GM18517 (cell line): ENCODE data around the gene SPDYE17.
"Not testable (repeated sequence)": the region's sequence is repeated elsewhere in the genome, so short reads cannot be mapped to it uniquely, and the experiment has no call there.

Source experiments
- ATAC-seq: cut with Tn5 transposase; IDR thresholded peaks from one replicate; pipeline ENCODE4 v1.9.1; 2021; ENCODE audit warnings: mild to moderate bottlenecking, moderate library complexity; ENCODE audit not compliant: unreplicated experiment

Gene SPDYE17, protein sequence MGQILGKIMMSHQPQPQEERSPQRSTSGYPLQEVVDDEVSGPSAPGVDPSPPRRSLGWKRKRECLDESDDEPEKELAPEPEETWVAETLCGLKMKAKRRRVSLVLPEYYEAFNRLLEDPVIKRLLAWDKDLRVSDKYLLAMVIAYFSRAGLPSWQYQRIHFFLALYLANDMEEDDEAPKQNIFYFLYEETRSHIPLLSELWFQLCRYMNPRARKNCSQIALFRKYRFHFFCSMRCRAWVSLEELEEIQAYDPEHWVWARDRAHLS

DNA sequence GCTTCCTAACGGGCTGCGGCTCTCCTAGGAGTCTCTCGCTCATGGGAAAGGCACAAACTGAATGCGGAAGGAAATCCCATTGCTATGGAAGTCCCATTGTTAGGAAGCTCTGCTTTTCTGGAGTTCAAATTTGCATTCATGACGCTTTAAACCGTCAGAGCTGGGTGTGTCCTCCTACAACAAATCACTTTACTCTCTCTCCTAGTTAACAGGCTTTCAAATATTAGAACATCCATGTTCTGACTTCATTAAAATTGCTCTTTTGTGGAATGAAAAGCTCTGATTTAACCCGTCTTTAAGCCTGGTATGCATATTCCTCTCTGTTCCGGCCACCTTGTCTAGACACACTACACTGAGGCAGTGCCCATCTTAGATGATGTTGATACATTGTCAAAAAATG is at the start of gene SPDYE17:
SPDYE17 (minus strand) TSS at position 101 of the 400 bp plus-strand sequence. CDS start 1,791 bp downstream, outside the sequence.
- not testable (repeated sequence) for ATAC-seq

DNA sequence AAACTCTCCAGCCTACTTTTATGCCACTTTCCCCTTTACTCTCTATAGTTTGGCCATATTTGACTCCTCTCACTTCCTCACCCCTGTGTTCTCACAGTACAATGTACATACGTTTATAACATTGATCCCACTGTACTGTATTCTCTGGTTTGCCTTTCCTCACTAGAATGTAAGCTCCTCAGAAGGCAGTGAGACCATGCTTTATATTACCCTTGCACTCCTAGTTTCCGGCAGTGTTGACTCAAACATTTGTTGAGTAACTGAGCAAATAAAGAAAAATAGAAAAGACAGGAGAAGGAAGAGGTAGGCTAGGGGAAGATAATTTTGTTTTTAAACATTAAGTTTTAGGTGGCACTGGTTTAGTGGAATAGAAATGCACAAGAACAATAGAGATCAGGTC is 48.1 kb upstream of the SPDYE17 start:
- not testable (repeated sequence) for ATAC-seq

- not testable (repeated sequence) for ATAC-seq
Observed at GRCh38 chr7:77079624-77080023, 47.5 kb upstream of the SPDYE17 start.

DNA sequence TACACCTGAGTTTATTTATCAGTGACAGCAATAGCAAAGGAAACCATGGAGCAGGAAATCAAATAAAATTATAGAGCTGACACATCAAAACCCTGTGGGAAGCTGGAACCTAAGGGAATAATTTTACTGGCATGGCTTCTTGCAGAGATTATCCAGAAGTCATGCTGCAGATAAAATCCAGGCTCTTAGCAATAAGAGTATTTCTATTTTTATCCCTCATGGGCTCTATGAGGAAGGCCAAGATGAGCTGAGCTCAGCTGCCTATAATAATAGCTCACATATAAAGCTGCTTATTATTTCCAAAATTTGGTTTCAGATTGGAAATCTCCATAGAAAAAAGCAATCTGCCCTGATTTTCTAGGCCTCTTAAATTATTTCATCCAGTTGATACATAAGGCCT is 47.0 kb upstream of the SPDYE17 start:
- ATAC-seq, result not testable (repeated sequence)

DNA sequence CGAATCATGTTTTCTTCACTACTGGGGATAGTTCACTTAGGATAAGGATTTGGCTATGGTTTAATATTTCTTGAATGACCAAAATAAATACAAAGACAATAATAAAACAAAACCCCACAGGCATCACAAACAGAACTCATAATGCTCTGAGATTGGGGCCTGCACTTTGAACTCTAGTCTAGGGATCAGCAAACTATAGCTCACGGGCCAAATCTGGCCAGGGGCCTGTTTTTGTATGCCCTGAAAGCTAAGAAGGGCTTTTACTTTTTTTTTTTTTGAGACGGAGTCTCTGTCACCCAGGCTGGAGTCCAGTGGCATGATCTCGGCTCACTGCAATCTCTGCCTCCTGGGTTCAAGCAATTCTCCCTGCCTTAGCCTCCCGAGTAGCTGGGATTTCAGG is 44.9 kb upstream of the SPDYE17 start:
- not testable (repeated sequence) for ATAC-seq

DNA sequence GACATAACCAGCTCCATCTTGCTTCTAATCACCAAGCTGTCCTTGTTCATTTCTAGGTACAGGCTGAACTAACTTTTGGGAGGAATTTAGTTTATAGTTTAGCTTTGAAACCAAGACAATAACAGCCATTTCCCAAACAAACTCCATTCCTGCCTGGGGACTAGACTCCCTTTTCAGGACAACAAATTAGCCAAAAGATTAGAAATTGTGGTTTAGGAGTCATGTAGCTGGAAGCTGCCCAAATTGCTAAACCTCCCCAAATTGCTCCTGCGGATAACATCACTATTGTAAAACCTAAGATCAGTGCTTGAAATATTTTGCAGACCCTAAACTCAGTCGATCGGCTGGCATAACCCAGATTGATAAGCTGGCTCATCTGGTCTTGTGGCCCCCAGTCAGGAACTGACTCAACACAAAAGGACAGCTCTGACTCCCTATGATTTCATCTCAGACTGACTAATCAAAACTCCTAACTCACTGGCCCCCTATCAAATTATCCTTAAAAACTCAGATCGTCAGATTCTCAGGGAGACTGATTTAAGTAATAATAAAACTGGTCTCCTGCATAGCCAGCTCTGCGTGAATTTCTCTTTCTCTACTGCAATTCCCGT is 42.7 kb upstream of the SPDYE17 start:
- not testable (repeated sequence) for ATAC-seq

DNA sequence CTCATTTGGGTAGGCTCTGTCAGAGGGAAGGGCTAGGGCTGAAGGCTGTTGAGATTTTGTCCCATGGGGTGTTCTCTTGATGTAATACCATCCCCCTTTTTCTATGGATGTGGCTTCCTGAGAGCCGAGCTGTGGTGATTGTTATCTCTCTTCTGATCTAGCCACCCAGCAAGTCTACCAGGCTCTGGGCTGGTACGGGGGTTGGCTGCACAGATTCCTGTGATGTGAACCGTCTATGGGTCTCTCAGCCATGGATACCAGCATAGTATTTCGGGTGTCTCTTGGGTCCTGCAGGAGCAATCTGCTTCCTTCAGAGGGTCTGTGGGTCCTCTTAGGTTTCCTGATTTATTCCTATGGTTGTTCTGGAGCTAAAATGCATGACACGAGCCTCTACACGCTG is 38.9 kb upstream of the SPDYE17 start:
- ATAC-seq, result not testable (repeated sequence)

DNA sequence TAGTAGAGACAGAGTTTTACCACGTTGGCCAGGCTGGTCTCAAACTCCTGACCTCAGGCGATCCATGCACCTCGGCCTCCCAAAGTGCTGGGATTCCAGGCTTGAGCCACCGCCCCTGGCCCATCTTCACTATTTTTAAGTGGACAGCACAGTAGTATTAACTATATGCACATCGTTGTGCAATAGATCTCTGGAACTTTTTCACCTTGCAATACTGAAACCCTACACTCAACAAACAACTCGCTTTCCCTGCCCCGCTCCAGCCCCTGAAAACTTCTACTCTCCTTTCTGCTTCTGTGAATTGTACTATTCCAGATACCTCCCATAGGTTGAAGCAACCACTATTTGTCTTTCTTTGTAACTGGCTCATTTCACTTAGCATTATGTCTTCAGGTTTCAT is 33.7 kb upstream of the SPDYE17 start:
- ATAC-seq, result not testable (repeated sequence)

DNA sequence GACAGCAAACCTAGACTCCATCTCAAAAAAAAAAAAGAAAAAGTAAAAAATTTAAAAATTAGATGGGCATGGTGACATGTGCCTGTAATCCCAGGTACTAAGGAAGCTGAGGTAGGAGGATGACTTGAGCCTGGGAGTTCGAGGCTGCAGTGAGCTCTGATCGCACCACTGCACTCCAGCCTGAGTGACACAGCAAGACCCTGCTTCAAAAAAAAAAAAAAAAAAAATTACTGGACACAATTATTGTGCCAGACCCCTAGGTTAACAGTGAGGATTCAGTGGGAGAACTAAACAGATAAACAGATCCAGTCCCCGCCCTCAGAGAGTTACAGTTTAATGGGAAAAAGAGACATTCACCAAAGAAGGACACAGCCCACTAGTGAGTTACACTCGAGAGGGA is 31.6 kb upstream of the SPDYE17 start:
- ATAC-seq, result not testable (repeated sequence)

GRCh38 chr7:77062557-77062956 is 30.4 kb upstream of the SPDYE17 start, which contains the start of gene SPDYE18:
TSS of gene SPDYE18 (minus strand) at chr7:77062558. CDS start at chr7:77060512, 2,046 bp downstream.
- ATAC-seq, result not testable (repeated sequence)

DNA sequence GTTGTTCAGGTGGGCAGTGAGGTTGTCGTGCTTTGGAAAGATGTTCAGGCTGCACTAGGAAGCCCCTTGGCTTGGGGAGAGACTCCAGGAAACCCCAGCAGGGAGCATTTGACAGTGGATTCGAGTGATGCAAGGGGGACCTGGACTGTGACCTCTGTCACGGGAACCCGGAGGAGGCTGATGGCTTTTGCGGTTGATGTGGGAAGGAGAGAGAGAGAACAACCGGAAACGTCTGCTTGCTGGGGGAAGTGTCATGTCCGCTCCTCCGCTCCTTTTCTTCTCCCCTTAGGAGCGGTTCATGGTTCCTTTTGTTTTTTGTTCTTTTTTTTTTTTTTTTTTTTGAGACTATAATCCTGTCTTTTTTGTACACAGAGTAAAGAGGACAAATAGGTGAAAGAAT is 5.8 kb downstream of the SPDYE17 start:
- ATAC-seq, result not testable (repeated sequence)

- ATAC-seq, result not testable (repeated sequence)
Observed at GRCh38 chr7:77010074-77010680, 22.0 kb downstream of the SPDYE17 start.

GRCh38 chr7:77008000-77008399 is 24.2 kb downstream of the SPDYE17 start:
- ATAC-seq, result not testable (repeated sequence)

DNA sequence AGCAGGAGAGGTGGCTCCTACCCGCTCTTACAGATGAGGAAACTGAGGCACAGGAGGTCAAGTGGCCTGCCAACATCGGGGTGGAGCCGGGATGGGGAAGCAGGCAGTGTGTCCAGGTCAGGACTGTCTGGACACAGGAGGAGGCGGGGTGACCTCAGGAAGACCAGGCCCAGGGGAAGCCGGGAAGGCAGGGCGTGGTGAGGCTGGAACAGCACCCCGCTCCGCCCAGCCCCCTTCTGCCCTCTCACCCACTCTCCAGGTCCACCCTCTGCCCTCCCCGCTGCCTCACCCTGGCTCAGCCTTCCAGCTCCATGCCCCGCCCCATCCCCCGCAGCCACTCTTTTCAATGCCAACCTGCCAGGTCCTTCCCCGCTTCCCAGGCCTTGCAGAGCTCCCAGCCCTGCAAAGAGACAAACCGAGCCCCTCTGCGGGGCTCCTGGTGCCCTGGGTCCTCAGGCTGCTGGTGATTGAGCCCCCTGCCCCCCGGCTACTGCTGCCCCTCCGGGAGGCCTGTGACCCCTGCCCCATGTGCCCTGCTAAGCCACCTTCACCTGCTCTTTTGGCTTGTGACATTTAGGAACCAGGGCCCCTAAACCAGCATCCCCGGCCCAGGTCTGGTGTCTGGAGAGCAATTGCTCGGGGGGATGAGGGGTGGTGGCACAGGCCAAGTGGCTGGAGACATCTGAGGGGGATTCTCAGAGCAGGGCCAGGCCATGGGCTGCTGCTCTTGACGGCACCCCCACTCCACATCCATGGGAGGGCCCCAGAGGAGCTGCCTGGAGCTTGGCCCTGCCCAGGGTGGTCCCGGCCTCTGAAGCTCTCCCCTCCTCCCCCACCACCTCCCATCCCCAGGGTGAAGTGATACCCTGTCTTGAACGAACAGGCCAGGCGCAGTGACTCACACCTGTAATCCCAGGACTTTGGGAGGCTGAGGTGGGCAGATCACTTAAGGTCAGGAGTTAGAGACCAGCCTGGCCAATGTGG is 25.7 kb downstream of the SPDYE17 start:
- ATAC-seq, result not testable (repeated sequence)

GRCh38 chr7:77005461-77006057 is 26.6 kb downstream of the SPDYE17 start:
- not testable (repeated sequence) for ATAC-seq

DNA sequence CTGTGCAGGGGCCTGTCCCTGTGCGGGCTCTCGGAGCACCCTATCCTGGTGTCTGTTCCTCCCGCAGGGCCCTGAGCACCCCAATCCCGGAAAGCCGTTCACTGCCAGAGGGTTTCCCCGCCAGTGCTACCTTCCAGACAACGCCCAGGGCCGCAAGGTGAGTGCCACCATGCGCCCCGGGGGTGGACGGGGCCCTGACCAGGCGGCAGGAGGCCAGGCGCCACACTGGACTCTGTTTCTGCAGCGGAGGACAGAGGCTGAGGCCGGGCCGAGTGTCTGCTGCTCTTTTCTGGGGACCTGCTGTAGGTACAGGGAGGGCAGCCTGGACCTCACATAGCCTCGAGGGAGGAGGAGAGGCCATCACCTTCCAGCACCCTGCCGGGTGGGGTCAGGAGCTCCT is 28.0 kb downstream of the SPDYE17 start:
- ATAC-seq, result not testable (repeated sequence)

GRCh38 chr7:77003241-77003640 is 28.9 kb downstream of the SPDYE17 start:
- not testable (repeated sequence) for ATAC-seq

DNA sequence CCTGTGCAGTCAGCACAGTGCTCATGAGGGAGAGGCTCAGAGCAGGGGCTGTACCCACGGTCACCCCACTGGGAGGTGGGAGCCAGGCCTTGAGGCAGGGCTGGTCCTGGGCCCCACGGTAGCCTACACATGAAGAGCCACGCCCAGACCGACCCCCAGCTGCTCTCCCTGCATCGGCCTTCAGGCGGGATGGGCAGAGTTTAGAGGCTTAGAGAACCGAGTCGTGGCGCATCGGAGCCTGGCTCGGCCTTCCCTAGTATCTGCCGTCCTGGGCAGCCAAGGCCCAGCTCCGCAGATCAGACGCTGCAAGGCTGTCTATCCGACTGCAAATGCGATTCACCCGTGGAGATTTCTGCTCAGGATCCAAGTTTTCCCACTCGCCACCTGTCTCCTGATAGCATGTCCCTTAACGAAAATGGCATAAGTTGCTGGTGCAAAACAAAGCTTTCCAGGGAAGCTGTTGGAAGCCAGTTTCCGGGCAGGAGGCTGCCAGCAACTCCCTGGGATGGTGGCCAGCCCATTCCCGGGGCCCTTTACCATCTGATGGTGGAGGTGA is 29.4 kb downstream of the SPDYE17 start:
- ATAC-seq, result not testable (repeated sequence)

GRCh38 chr7:77002104-77002503 is 30.1 kb downstream of the SPDYE17 start:
- not testable (repeated sequence) for ATAC-seq
